ENCODE results near the gene SEPTIN6.

Gene SEPTIN6

GRCh38 chrX:119735467-119735866 lies 42.5 kb upstream of the SEPTIN6 start:
- no peaks in the 10 kb centered on the region for H3K36me3 ChIP-seq (ENCODE audit: insufficient read depth, low read length)
- H3K4me3 ChIP-seq (ENCODE audit: low read depth, low read length, poor library complexity, severe bottlenecking) = no peak overlapping the region
- H3K27me3 ChIP-seq (ENCODE audit: insufficient read depth, low read length) = no peaks in the 10 kb centered on the region
- no peaks in the 10 kb centered on the region for H3K9me2 ChIP-seq (ENCODE audit: low read depth, low read length)
- no peak for TF ChIP-seq EZH2 (IDR thresholded peaks at IDR 0.05; ENCODE audit: borderline replicate concordance, low read length)
- TF ChIP-seq CTCF (IDR thresholded peaks at IDR 0.05; ENCODE audit: low read length) = no peak
- no peaks in the 10 kb centered on the region for H3F3A ChIP-seq (ENCODE audit: insufficient read depth, low read length)
- no peaks in the 10 kb centered on the region for H3K79me2 ChIP-seq (ENCODE audit: insufficient read depth, low read length)
- H3K9me3 ChIP-seq (ENCODE audit: low read length) = no peaks in the 10 kb centered on the region
- H4K20me1 ChIP-seq (ENCODE audit: insufficient read depth, low read length) = no peaks in the 10 kb centered on the region
- peaks cover 7% of the 10 kb centered on the region for H3K4me1 ChIP-seq (ENCODE audit: insufficient read depth, low read length, severe bottlenecking)
- H3K27ac ChIP-seq (ENCODE audit: low read depth, low read length, poor library complexity, severe bottlenecking) = no peak overlapping the region
- no peak overlapping the region for H3K4me2 ChIP-seq (ENCODE audit: low read length)
- H3K9ac ChIP-seq (ENCODE audit: low read length) = no peak overlapping the region
- H2AFZ ChIP-seq (ENCODE audit: low read length) = no peak overlapping the region

- Histone ChIP-seq H3K9me2 (ENCODE audit: low read depth, low read length) (no peaks in the 10 kb centered on the region), H3K4me1 (ENCODE audit: insufficient read depth, low read length, severe bottlenecking) (peaks cover 7% of the 10 kb centered on the region), H3K79me2 (ENCODE audit: insufficient read depth, low read length) (no peaks in the 10 kb centered on the region), H3K27ac (ENCODE audit: low read depth, low read length, poor library complexity, severe bottlenecking) (no peak overlapping the region), H3K27me3 (ENCODE audit: insufficient read depth, low read length) (no peaks in the 10 kb centered on the region), H3K36me3 (ENCODE audit: insufficient read depth, low read length) (no peaks in the 10 kb centered on the region), H3K9ac (ENCODE audit: low read length) (no peak overlapping the region), H3K4me2 (ENCODE audit: low read length) (no peak overlapping the region), H3K9me3 (ENCODE audit: low read length) (no peaks in the 10 kb centered on the region), H3F3A (ENCODE audit: insufficient read depth, low read length) (no peaks in the 10 kb centered on the region), H2AFZ (ENCODE audit: low read length) (no peak overlapping the region), H4K20me1 (ENCODE audit: insufficient read depth, low read length) (no peaks in the 10 kb centered on the region), H3K4me3 (ENCODE audit: low read depth, low read length, poor library complexity, severe bottlenecking) (no peak overlapping the region)
- TF ChIP-seq CTCF (IDR thresholded peaks at IDR 0.05; ENCODE audit: low read length) = no peak
- no peak for TF ChIP-seq EZH2 (IDR thresholded peaks at IDR 0.05; ENCODE audit: borderline replicate concordance, low read length)
Observed at GRCh38 chrX:119734897-119735339, 42.0 kb upstream of the SEPTIN6 start.

GRCh38 chrX:119729408-119730201 lies 36.6 kb upstream of the SEPTIN6 start:
- H3K9me3 ChIP-seq (ENCODE audit: low read length) = no peaks in the 10 kb centered on the region
- H3K36me3 ChIP-seq (ENCODE audit: insufficient read depth, low read length) = no peaks in the 10 kb centered on the region
- H4K20me1 ChIP-seq (ENCODE audit: insufficient read depth, low read length) = no peaks in the 10 kb centered on the region
- H3K9me2 ChIP-seq (ENCODE audit: low read depth, low read length) = no peaks in the 10 kb centered on the region
- H3K4me1 ChIP-seq (ENCODE audit: insufficient read depth, low read length, severe bottlenecking) = peaks cover 25% of the 10 kb centered on the region
- no peak overlapping the region for H3K9ac ChIP-seq (ENCODE audit: low read length)
- peak overlapping the region; percentile 40; the same call in 1 of the 2 replicates for H3K4me2 ChIP-seq (ENCODE audit: low read length)
- no peaks in the 10 kb centered on the region for H3K79me2 ChIP-seq (ENCODE audit: insufficient read depth, low read length)
- no peaks in the 10 kb centered on the region for H3F3A ChIP-seq (ENCODE audit: insufficient read depth, low read length)
- peak; percentile 47; the same call in 1 of the 2 replicates for TF ChIP-seq CTCF (IDR thresholded peaks at IDR 0.05; ENCODE audit: low read length)
- no peak for TF ChIP-seq EZH2 (IDR thresholded peaks at IDR 0.05; ENCODE audit: borderline replicate concordance, low read length)
- no peak overlapping the region for H2AFZ ChIP-seq (ENCODE audit: low read length)
- H3K27ac ChIP-seq (ENCODE audit: low read depth, low read length, poor library complexity, severe bottlenecking) = peak overlapping the region; percentile 38
- H3K4me3 ChIP-seq (ENCODE audit: low read depth, low read length, poor library complexity, severe bottlenecking) = no peak overlapping the region
- no peaks in the 10 kb centered on the region for H3K27me3 ChIP-seq (ENCODE audit: insufficient read depth, low read length)
